Measurements from ENCODE around the gene GRIK4. TPM values are rescaled to one million over a fixed set of nuclear protein-coding genes. Genes with fewer than 3 reads are reported as not detected.

GRIK4 gene, protein sequence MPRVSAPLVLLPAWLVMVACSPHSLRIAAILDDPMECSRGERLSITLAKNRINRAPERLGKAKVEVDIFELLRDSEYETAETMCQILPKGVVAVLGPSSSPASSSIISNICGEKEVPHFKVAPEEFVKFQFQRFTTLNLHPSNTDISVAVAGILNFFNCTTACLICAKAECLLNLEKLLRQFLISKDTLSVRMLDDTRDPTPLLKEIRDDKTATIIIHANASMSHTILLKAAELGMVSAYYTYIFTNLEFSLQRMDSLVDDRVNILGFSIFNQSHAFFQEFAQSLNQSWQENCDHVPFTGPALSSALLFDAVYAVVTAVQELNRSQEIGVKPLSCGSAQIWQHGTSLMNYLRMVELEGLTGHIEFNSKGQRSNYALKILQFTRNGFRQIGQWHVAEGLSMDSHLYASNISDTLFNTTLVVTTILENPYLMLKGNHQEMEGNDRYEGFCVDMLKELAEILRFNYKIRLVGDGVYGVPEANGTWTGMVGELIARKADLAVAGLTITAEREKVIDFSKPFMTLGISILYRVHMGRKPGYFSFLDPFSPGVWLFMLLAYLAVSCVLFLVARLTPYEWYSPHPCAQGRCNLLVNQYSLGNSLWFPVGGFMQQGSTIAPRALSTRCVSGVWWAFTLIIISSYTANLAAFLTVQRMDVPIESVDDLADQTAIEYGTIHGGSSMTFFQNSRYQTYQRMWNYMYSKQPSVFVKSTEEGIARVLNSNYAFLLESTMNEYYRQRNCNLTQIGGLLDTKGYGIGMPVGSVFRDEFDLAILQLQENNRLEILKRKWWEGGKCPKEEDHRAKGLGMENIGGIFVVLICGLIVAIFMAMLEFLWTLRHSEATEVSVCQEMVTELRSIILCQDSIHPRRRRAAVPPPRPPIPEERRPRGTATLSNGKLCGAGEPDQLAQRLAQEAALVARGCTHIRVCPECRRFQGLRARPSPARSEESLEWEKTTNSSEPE
- 0.88 TPM in 1 of 2 replicates, not detected in the other for total RNA-seq

DNA sequence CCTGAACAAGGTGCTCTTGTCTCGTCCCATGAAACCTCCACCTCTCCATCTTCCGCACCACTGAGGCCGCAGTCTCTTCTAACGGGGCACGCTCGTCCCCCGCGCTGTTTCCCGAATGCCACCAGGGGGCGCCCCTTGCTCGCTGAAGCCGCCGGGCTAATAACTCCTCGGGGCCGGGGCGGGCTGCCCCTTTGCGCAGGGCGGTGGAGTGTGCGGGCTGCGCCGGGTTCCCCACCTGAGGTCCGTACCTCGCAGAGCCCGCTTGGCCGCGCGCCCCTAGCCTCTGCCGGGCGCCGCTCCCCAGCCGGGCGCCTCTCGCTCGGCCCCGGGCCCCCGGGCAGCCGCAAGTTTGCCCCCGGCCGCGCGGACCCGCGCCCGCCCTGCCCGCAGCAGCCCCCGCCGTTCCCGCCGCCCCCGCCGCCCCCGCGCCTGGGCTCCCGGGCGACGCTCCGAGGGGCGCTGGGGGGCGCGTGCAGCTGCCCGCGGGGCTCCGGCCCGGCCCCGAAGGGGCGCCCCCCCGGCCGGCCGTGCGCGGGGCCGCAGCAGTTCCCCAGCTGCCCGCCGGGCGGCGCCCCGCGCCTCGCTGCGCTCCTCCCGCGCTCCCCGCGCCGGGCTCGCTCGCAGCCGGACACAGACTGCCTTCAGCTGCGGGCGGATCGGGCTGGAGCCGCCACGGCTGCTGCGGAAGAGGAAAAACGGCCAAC is at the start of gene GRIK4:
TSS of gene GRIK4 (plus strand) at position 633 of the 704 bp plus-strand sequence. CDS start 148,571 bp downstream, outside the sequence.

DNA sequence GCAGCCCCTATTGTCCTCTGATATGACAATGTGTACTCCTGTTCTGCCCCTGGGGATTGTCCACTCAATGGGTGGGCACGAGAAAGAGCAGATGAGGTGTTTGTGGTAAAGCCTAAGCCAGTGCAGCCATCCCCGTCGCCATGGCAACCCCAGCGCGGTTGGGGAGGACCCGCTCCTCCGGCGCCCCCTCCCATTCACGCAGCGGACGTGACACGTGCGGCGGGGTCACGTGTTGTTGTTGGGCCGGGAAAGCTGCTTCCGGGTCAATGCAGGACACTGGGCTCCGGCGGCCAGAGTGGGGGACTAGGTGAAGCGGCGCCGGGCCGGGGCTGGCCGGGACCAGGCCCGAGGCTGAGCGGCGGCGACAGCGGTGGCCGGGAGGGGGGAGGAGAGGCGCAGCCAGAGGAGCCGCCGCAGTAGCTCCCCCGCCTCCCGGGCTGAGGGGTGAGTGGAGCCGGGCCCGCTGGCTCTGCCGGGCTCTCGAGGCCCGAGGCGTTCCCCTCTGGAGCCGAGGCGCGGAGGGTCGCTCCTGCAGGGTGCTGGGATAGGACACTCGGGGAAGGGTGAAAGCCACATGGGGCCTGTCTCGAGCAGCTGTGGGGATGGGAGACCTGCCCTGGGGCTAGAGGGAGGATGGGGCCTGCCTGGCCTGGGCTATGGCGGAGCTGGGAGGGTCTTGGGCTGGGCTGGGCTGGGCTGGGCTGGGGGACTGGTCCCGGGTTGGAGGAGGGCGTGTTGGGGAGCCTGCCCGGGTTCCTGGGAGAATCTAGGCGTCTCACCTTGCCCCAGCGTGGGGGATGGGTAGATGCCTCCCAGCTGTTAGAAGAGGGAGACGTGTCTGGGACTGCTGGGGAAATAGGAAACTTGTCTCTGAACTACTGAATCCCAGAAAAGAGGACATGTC is 512.6 kb downstream of the GRIK4 start, which contains the start of gene TBCEL:
TSS of gene TBCEL (plus strand) at position 255 of the 904 bp plus-strand sequence. CDS start 21,589 bp downstream, outside the sequence.

Other genes with a start within 250 kb of the GRIK4 start
- 5.8 and 6.0 TPM in 2 replicates for gene TLCD5, start 186.4 kb upstream of the GRIK4 start, total RNA-seq
- 43.8 and 59.5 TPM in 2 replicates for gene ARHGEF12, start 175.3 kb upstream of the GRIK4 start, total RNA-seq